TTC549 (cell line): ENCODE results near the gene FAM50A.
"Not testable (repeated sequence)": the region's sequence is repeated elsewhere in the genome, so short reads cannot be mapped to it uniquely, and the experiment has no call there.

Experiments used
- FAIRE-seq: peaks from 2 replicates; lab custom pipeline; 2012; peaks lifted over from hg19 to GRCh38; lab: Jason Lieb, UNC

Gene FAM50A

DNA sequence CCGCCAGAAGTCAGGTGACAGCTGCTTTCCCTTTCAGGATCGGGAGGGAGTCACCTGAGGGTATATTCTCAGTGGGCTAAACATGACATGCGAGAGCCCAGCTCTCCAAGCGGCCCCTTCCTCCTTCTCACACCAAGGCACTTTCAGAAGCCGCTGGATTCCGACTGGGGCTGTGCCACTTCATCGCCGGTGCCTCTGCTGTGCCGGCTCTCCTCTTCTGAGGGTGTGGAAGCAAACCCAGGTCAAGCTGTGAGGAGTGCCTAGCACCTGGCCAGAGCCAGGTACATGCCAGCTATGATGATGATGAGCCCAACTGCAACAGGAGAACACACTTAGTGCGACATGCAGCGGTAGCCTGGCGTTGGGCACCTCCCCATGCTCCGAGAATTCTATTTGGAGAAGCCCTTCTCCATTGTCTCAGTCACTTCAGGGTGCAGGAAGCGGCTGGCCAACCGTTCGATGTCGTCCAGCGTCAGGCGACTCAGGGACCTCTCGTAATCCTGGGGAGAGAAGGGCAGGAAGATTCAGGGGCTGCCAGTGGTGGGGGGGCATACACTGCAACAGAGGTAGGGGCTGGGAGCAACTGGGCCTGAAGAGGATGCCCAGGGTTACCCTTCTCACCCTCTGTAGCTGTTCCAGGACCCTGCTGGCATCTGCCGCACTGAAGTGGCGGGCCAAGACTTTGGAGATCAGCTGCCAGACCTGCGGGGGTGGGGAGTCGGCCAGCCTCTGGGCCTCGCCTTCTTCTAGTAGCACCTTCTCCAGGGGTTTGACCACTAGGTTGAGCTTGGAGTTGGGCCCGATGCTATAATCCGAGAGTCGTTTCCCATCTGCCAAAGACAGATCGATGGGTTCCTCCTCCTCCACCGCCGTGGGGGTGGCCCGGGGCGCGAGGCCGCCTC is 41.5 kb downstream of the FAM50A start:
- FAIRE-seq = no peak

DNA sequence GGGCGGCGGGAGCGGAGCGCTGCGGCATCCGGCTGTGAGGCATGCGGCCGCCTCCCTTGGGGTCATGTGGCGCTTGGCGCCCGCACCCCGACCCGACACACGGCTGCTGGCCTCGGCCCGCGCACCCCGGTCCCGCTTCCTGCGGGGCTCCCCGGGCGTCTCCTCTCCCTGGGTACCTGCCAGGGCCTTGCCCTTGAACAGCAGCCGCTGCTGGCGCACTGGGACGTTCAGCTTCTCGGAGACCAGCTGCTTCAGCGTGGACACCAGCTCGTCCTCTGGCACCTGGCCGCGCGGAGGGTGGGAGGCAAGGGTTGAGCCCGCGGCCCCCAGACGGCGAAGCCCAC is 42.1 kb downstream of the FAM50A start:
- no peak for FAIRE-seq

- FAIRE-seq = no peak
Observed at GRCh38 chrX:154486396-154487207, 42.7 kb downstream of the FAM50A start, which contains the start of gene UBL4A. TSS of gene UBL4A (minus strand) at chrX:154486615. CDS start at chrX:154486584, 31 bp downstream.

DNA sequence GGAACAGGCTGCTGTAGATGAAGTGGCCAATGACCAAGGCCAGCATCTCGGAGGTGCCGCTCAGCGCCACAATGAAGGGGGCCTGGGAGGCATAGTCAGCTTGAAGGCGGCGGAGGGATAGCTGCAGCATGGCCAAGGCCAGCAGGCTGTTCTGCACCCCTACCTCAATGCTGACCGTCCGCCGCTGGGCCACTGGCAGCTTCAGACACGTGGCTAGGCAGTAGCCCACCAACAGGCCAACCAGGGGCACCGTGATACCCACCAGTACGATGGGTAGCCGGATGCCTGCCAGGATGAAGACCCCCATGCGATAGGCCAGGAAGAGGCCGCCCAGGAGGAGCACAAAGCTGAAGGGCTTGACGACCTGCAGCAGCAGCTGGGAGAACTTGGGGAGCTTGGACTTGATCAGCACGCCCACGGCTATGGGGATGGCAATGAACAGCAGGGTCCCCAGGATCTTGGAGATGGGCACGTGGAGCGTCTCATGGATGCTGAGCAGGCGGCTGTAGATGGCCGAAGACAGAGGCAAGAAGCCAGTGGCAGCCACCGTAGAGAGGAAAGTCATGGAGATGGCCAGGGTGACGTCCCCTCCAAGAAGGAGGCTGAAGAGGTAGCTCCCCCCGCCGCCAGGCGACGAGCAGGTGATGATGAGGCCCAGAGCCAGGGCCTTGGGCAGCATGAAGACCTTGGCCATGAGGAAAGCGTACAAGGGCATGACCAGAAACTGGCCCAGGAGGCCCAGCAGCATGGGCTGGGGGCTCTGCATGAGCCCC is 43.8 kb downstream of the FAM50A start:
- FAIRE-seq = no peak

DNA sequence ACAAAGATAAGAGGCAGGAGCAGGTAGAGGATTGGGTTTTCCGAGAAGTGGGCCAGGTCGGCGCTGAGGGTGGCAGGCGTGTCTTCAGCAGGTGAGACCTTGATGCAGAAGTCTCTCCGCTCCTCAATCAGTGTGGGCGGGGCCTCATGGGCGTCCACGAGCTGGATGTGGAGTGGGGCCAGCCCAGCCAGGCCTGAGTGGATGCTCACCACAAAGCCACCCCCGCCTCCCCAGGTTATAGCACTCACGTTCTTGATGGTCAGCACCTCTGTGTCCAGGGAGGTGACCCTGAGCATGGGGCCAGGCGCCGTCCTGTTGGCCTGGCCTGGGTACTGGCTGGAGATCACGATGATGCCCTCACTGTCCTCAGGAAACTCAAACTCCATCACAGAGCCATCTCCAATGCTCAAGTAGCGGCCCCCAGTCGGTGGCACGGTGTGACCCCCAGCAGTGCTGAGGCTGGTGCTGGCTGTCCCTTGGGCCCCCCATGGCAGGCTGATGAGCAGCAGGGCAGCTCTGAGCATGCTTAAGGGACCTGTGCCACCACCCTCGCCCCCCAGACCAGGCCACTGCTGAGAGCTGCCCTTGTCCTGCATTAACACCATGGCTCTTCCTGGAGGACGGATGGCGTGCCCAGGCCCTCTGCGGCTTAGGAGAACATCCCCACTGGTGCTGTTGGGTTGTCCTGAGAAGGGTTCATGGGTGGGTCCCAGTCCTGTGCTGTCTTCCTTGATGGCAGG is 44.6 kb downstream of the FAM50A start:
- FAIRE-seq = no peak

DNA sequence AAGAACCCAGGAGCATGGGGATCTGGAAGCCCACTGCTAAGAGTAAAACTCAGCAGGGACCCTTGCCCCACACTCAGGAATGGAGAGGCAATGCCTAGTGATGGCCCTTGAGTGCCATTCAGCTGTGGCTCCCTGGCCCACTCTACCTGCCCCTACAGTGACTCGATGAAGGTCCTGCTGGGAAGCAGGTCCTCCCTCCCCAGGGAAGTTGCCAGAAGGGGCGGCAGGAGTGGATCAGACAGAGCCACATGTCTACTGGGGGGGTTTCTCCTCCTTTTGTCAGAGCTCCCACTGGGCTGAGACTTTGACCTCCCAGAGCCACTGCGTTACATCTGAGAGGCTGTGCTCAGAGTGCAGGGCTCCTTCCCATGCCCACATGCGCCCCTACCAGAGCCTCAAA is 45.2 kb downstream of the FAM50A start:
- no peak for FAIRE-seq

DNA sequence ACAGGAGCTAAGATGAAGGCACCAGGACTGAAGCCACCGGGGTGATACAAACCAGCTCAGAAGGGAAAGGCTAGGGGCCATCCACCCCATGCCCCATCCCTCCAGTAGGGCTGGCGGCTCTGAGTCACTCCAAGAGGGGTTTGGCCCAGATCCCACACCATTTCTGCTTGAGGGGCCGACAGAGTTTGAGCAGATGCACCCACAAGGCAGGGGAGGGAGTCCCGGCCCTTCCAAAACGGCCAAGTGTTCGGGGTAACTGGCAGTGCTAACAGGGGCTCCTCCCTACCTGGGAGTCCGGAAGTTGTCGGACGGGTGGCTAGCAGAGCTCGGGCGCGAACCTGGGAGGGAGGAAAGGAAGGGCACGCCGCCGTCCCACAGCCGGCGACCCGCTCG is 46.1 kb downstream of the FAM50A start:
- no peak for FAIRE-seq

- FAIRE-seq = no peak
Observed at GRCh38 chrX:154490414-154491083, 46.6 kb downstream of the FAM50A start, which contains the start of gene SLC10A3. TSS of gene SLC10A3 (minus strand) at chrX:154490629. CDS start at chrX:154488940, 1,689 bp downstream.

GRCh38 chrX:154494715-154495114 is 50.8 kb downstream of the FAM50A start:
- FAIRE-seq = no peak

GRCh38 chrX:154495472-154495922 is 51.6 kb downstream of the FAM50A start:
- FAIRE-seq = no peak

GRCh38 chrX:154496591-154497137 is 52.7 kb downstream of the FAM50A start:
- FAIRE-seq = not testable (repeated sequence)
